A172 (cell line): ENCODE measurements around the gene QSOX2. TPM values are rescaled to one million over a fixed set of nuclear protein-coding genes. Genes with fewer than 3 reads are reported as not detected.

Source experiments
- DNase-seq: peaks from one replicate; pipeline ENCODE4 v3.0.0-alpha.2; 2015; ENCODE audit warnings: low spot score
- total RNA-seq: library from RNA; depleted of rRNA; stranded (reverse); fragments of >200 nt; shearing (Covaris generic); gene quantifications from 2 replicates; pipeline ENCODE4 v1.2.3, GENCODE V29; 2014

Gene QSOX2
- total RNA-seq, 1 experiment from 2014 or later: 39.7 TPM

GRCh38 chr9:136264441-136265405, 19.1 kb upstream of the QSOX2 start:
- no peak for DNase-seq

- no peak for DNase-seq
Observed at GRCh38 chr9:136264031-136264430, 18.4 kb upstream of the QSOX2 start.

DNA sequence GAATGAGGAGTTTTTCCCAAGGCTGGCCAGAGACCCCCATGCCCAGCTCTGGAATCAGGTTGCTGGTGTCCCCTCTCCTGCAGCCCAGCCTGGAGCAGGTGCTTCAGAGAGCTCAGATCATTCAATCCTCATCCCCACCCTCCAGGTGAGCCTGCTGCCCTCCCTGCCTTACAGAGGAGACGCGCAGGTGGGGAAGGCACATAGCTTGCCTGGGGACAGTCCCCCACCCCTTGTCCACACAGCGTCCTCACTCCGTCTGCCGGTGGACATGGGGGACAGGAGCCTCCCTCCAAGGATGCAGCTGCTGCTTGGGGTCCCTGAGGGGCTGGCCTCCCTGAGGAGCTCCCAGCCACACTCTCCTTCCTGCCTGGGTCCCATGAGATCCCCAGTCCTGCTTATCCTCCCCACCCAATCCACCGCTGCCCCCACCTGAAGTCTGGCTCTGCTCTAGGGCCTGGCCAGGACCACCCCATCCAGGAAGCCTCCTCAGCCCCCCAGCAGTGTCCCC, 17.1 kb upstream of the QSOX2 start:
- DNase-seq: no peak

DNA sequence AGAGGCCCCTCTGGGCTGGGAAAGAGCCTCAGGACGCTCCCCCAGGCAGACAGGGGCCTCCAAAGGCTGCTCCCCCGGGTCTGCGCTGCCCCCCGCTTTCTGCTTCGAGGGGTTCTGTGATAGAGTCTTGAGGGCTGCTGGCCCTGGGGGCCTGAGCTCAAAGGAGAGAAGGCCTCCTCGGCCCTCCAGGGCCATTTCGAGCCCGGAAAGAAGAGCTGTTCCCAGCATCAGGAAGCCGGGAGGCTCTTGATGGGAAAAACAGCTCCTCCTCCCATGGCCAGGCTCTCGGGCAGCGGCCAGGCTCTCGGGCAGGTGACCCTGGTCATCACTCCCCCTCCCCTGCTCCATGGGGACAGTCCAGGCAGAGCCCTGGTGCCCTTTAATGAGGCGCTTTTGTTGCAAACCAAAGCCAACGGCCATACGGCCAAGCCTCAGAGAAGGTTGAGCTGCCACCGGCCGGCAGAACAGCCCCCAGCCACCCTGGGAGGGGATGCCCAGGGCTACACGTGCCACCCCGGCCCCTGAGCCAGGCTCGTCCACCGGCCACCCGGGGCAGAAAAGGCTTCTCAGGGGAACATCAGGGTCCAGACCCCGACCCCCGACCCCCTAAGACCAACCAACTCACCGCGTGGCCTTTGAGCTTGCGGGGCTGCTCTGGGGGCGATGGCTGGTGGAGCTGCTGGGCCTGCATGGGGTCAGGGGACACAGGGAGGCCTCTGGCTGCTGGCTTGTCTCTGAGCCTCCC, 16.2 kb upstream of the QSOX2 start:
- no peak for DNase-seq

DNA sequence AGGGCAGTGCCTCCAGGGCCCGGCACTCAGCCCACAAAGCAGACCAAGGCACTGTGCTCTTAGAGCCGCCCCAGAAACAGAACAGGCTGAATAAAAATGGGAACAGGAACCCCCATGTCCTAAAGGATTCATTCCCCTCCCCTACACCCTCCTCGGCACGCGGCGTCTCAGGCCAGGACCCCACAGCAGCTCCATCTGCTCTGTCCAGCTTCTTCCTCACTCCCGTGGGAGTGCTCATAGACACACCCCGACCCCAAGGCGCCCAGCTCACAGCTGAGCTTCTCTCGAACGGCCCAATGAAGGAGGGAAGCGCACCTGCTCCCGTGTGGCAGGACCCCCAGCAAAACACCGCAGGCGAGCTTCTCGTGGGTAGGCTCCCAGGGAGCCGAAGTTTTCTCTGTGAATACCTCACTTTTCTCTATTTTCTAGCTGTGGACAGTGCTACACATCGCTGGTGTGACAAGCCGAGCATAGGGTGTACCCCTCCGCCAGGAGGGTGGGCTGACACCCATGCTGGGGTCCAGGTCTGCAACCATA, 15.4 kb upstream of the QSOX2 start:
- no peak for DNase-seq

DNA sequence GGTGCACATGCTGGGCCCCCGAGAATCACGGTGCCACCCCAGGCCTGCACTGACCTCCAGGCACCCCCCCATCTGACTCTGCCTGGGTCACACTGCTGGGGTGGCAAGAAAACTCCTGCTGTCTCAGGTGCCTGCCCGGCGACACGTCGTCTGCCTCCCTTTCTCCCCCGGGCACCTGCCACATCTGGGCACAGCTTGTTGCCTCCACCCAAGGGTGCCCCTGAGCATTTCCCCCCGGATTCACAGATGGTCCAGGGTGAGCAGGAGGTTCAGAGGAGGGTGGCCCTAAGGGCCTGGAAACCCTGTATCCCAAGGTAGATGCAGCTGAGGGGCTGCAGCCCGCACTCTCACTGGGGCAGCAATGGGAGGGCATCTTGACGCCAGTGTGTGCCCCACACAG, 14.9 kb upstream of the QSOX2 start:
- DNase-seq: no peak

- no peak for DNase-seq
Observed at GRCh38 chr9:136259836-136260235, 14.2 kb upstream of the QSOX2 start.

GRCh38 chr9:136259517-136259813, 13.9 kb upstream of the QSOX2 start:
- DNase-seq: no peak

DNA sequence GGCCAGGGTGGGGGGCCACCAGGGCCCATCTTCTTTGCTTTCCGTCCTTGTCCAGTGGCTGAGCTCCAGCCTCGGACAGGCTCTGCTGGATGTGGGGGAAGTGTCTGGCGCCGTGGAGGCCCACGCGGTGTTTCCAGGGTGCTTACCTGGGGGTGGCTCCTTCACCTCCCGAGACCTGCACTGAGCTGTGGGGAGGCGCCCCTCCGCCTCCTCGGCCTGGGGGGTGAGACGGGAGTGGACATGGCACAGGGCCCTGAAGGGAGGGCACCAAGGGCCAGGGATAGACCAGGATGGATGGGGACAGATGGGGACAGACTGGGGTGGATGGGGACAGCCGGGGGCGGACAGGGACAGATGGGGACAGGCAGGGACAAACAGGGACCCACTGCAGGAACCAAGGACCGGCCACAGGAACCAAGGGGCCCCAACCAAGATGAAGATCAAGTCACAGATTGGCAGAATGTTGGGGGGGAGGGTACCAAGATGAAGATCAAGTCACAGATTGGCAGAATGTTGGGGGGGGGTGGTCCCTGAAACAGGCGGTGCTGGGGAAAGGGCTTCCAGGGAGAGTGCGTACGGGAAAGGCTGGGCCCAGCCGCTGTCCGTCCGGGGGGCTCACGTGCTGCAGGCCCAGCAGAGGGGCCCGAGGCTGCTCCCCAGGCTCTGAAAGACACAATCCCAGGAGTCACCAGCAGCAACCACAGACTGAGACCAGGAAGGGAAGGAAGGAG, 13.3 kb upstream of the QSOX2 start:
- no peak for DNase-seq

GRCh38 chr9:136258299-136258625, 12.7 kb upstream of the QSOX2 start:
- no peak for DNase-seq

- no peak for DNase-seq
Observed at GRCh38 chr9:136257381-136258298, 12.0 kb upstream of the QSOX2 start.

- DNase-seq: no peak
Observed at GRCh38 chr9:136255896-136256890, 10.6 kb upstream of the QSOX2 start.

DNA sequence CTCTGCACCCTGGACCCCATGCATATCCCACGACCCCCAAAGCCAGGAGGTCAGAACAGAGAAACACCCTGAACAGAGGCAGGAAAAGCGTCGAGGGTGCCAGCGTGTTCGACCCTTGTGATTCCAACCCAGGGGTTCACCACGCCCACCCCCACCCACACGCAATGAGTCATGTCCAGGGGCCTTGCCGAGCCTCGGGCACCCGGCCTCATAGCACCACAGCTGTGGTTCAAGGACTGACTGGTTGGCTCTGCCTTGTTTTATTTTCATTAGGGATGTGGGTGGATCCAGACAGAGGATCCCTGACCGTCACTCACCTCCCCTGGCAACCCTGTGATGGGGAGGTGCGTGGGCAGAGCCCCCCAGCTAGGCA, 9.5 kb upstream of the QSOX2 start:
- peak; percentile 74 for DNase-seq

DNA sequence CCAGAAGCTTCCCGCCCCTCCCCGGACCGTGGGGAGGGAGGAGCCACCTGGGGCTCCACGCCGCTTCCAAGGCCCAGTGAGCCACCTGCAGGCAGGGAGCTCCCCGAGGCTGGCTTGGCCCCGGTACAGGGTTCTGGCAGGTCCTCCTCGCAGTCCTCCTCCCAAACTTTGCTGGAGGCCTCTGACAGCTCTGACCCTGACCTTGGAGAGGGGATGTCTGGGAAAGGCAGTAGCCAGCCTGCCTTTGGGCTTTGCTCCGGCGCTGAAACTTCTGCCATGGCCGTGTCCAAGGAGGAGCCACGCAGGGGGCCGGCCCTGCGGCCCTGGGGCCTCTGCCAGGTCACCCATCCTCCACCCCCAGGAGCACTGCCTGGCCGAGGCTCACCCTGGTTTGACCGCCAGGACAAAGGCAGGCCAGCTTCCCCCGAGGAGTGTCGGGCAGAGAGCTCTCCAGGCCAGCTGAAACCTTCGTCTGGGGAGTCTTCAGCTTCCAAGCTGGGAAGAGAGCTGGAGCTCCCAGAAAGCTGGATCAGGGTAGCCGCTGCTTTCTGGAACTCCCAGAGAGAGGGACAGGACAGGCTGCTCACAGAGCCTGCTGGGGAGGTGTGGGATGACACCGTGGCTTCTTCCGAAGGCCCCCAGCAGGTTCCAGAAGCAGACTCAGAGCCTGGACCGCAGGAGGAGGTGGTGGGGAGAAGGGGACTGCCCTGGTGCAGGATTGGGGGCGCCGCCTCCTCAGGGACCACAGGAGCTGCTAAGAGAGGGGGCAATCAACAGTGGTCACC, 9.0 kb upstream of the QSOX2 start:
- no peak for DNase-seq

GRCh38 chr9:136253246-136254130, 7.9 kb upstream of the QSOX2 start:
- DNase-seq: no peak

- no peak for DNase-seq
Observed at GRCh38 chr9:136252846-136253245, 7.2 kb upstream of the QSOX2 start.

- no peak for DNase-seq
Observed at GRCh38 chr9:136252281-136252680, 6.7 kb upstream of the QSOX2 start.
